GM18502 (cell line): ENCODE results near the gene TMEM132E.

Source experiments
- ATAC-seq: cut with Tn5 transposase; IDR thresholded peaks from one replicate; pipeline ENCODE4 v1.9.1; 2021; ENCODE audit warnings: mild to moderate bottlenecking; ENCODE audit not compliant: unreplicated experiment, poor library complexity

The TMEM132E gene

GRCh38 chr17:34654881-34655276 lies 75.5 kb downstream of the TMEM132E start:
- no peak for ATAC-seq

- no peak for ATAC-seq
These were observed 77.4 kb downstream of the TMEM132E start for GRCh38 chr17:34656801-34657200.

GRCh38 chr17:34658811-34659560 lies 79.6 kb downstream of the TMEM132E start:
- no peak for ATAC-seq

- ATAC-seq, result no peak
These were observed 84.3 kb downstream of the TMEM132E start for GRCh38 chr17:34663714-34664113.

GRCh38 chr17:34665150-34665806 lies 85.9 kb downstream of the TMEM132E start:
- ATAC-seq, result no peak

- ATAC-seq, result no peak
These were observed 86.7 kb downstream of the TMEM132E start for GRCh38 chr17:34665819-34666763.

- ATAC-seq, result no peak
These were observed 88.3 kb downstream of the TMEM132E start for GRCh38 chr17:34667656-34668055.

GRCh38 chr17:34668206-34668605 lies 88.8 kb downstream of the TMEM132E start:
- no peak for ATAC-seq

- no peak for ATAC-seq
These were observed 90.1 kb downstream of the TMEM132E start for GRCh38 chr17:34669511-34669910.

- no peak for ATAC-seq
These were observed 91.2 kb downstream of the TMEM132E start for GRCh38 chr17:34670618-34671017.

GRCh38 chr17:34671191-34671590 lies 91.8 kb downstream of the TMEM132E start:
- ATAC-seq, result no peak

- ATAC-seq, result no peak
These were observed 92.9 kb downstream of the TMEM132E start for GRCh38 chr17:34672176-34672785.

GRCh38 chr17:34673516-34673915 lies 94.1 kb downstream of the TMEM132E start:
- no peak for ATAC-seq

GRCh38 chr17:34673995-34674890 lies 94.9 kb downstream of the TMEM132E start:
- ATAC-seq, result no peak

- ATAC-seq, result no peak
These were observed 95.8 kb downstream of the TMEM132E start for GRCh38 chr17:34675143-34675542.

GRCh38 chr17:34675605-34676004 lies 96.2 kb downstream of the TMEM132E start:
- no peak for ATAC-seq

GRCh38 chr17:34680151-34680550 lies 100.8 kb downstream of the TMEM132E start:
- ATAC-seq, result no peak

- no peak for ATAC-seq
These were observed 102.9 kb downstream of the TMEM132E start for GRCh38 chr17:34682305-34682704.

- ATAC-seq, result no peak
These were observed 104.0 kb downstream of the TMEM132E start for GRCh38 chr17:34683390-34683789.
